ENCODE measurements around the gene WWTR1.

Gene WWTR1

GRCh38 chr3:149670742-149671492, 13.1 kb upstream of the WWTR1 start:
- Histone ChIP-seq H3K27me3 (ENCODE audit: control insufficient read depth, insufficient read depth, low read length) (peaks cover 8% of the 10 kb centered on the region), H3K36me3 (ENCODE audit: control insufficient read depth, insufficient read depth, low read length) (no peaks in the 10 kb centered on the region), H3K4me3 (ENCODE audit: low read depth, low read length) (peak overlapping the region; percentile 26), H3K4me1 (ENCODE audit: control insufficient read depth, insufficient read depth, low read length) (peaks cover 16% of the 10 kb centered on the region), H3K9me3 (ENCODE audit: control insufficient read depth, insufficient read depth, low read length) (no peaks in the 10 kb centered on the region), H3K9ac (ENCODE audit: low read depth, low read length) (no peak overlapping the region)

- H3K36me3 ChIP-seq (ENCODE audit: control insufficient read depth, insufficient read depth, low read length) = no peaks in the 10 kb centered on the region
- H3K27me3 ChIP-seq (ENCODE audit: control insufficient read depth, insufficient read depth, low read length) = peaks cover 8% of the 10 kb centered on the region
- H3K9me3 ChIP-seq (ENCODE audit: control insufficient read depth, insufficient read depth, low read length) = no peaks in the 10 kb centered on the region
- no peak overlapping the region for H3K9ac ChIP-seq (ENCODE audit: low read depth, low read length)
- H3K4me3 ChIP-seq (ENCODE audit: low read depth, low read length) = no peak overlapping the region
- peaks cover 18% of the 10 kb centered on the region for H3K4me1 ChIP-seq (ENCODE audit: control insufficient read depth, insufficient read depth, low read length)
These were observed 9.8 kb upstream of the WWTR1 start for GRCh38 chr3:149667576-149667975.

GRCh38 chr3:149663966-149664365, 6.1 kb upstream of the WWTR1 start:
- H3K36me3 ChIP-seq (ENCODE audit: control insufficient read depth, insufficient read depth, low read length) = no peaks in the 10 kb centered on the region
- H3K9ac ChIP-seq (ENCODE audit: low read depth, low read length) = no peak overlapping the region
- H3K9me3 ChIP-seq (ENCODE audit: control insufficient read depth, insufficient read depth, low read length) = no peaks in the 10 kb centered on the region
- no peaks in the 10 kb centered on the region for H3K27me3 ChIP-seq (ENCODE audit: control insufficient read depth, insufficient read depth, low read length)
- peaks cover 11% of the 10 kb centered on the region for H3K4me1 ChIP-seq (ENCODE audit: control insufficient read depth, insufficient read depth, low read length)
- H3K4me3 ChIP-seq (ENCODE audit: low read depth, low read length) = no peak overlapping the region

- no peaks in the 10 kb centered on the region for H3K27me3 ChIP-seq (ENCODE audit: control insufficient read depth, insufficient read depth, low read length)
- H3K4me1 ChIP-seq (ENCODE audit: control insufficient read depth, insufficient read depth, low read length) = peaks cover 13% of the 10 kb centered on the region
- H3K4me3 ChIP-seq (ENCODE audit: low read depth, low read length) = no peak overlapping the region
- H3K36me3 ChIP-seq (ENCODE audit: control insufficient read depth, insufficient read depth, low read length) = no peaks in the 10 kb centered on the region
- H3K9me3 ChIP-seq (ENCODE audit: control insufficient read depth, insufficient read depth, low read length) = no peaks in the 10 kb centered on the region
- no peak overlapping the region for H3K9ac ChIP-seq (ENCODE audit: low read depth, low read length)
These were observed 4.5 kb upstream of the WWTR1 start for GRCh38 chr3:149662240-149662887.

GRCh38 chr3:149660462-149660861, 2.6 kb upstream of the WWTR1 start:
- Histone ChIP-seq H3K9ac (ENCODE audit: low read depth, low read length) (no peak overlapping the region), H3K27me3 (ENCODE audit: control insufficient read depth, insufficient read depth, low read length) (peaks cover 6% of the 10 kb centered on the region), H3K4me1 (ENCODE audit: control insufficient read depth, insufficient read depth, low read length) (peaks cover 16% of the 10 kb centered on the region)

GRCh38 chr3:149658744-149659497, 1.1 kb upstream of the WWTR1 start:
- peaks cover 21% of the 10 kb centered on the region for H3K4me1 ChIP-seq (ENCODE audit: control insufficient read depth, insufficient read depth, low read length)

More at GRCh38 chr3:149660462-149660861, 2.6 kb upstream of the WWTR1 start:
- no peaks in the 10 kb centered on the region for H3K36me3 ChIP-seq (ENCODE audit: control insufficient read depth, insufficient read depth, low read length)
- no peaks in the 10 kb centered on the region for H3K9me3 ChIP-seq (ENCODE audit: control insufficient read depth, insufficient read depth, low read length)
- no peak overlapping the region for H3K4me3 ChIP-seq (ENCODE audit: low read depth, low read length)

GRCh38 chr3:149657321-149657925, 402 bp downstream of the WWTR1 start:
- Histone ChIP-seq H3K36me3 (ENCODE audit: control insufficient read depth, insufficient read depth, low read length) (no peaks in the 10 kb centered on the region), H3K27me3 (ENCODE audit: control insufficient read depth, insufficient read depth, low read length) (peaks cover 6% of the 10 kb centered on the region), H3K9ac (ENCODE audit: low read depth, low read length) (peak overlapping the region; percentile 70), H3K4me1 (ENCODE audit: control insufficient read depth, insufficient read depth, low read length) (peaks cover 19% of the 10 kb centered on the region), H3K9me3 (ENCODE audit: control insufficient read depth, insufficient read depth, low read length) (no peaks in the 10 kb centered on the region), H3K4me3 (ENCODE audit: low read depth, low read length) (peak overlapping the region; percentile 94)

More at GRCh38 chr3:149658744-149659497, 1.1 kb upstream of the WWTR1 start:
- Histone ChIP-seq H3K27me3 (ENCODE audit: control insufficient read depth, insufficient read depth, low read length) (peaks cover 6% of the 10 kb centered on the region), H3K4me3 (ENCODE audit: low read depth, low read length) (peak overlapping the region; percentile 94), H3K9me3 (ENCODE audit: control insufficient read depth, insufficient read depth, low read length) (no peaks in the 10 kb centered on the region), H3K9ac (ENCODE audit: low read depth, low read length) (peak overlapping the region; percentile 87), H3K36me3 (ENCODE audit: control insufficient read depth, insufficient read depth, low read length) (no peaks in the 10 kb centered on the region)

- H3K9ac ChIP-seq (ENCODE audit: low read depth, low read length) = peak overlapping the region; percentile 70
- peak overlapping the region; percentile 94 for H3K4me3 ChIP-seq (ENCODE audit: low read depth, low read length)
These were observed 1.8 kb downstream of the WWTR1 start for GRCh38 chr3:149655826-149656574.

GRCh38 chr3:149654188-149654601, 3.6 kb downstream of the WWTR1 start:
- no peak overlapping the region for H3K4me3 ChIP-seq (ENCODE audit: low read depth, low read length)
- peaks cover 10% of the 10 kb centered on the region for H3K4me1 ChIP-seq (ENCODE audit: control insufficient read depth, insufficient read depth, low read length)
- H3K27me3 ChIP-seq (ENCODE audit: control insufficient read depth, insufficient read depth, low read length) = peaks cover 6% of the 10 kb centered on the region
- H3K9me3 ChIP-seq (ENCODE audit: control insufficient read depth, insufficient read depth, low read length) = no peaks in the 10 kb centered on the region
- H3K36me3 ChIP-seq (ENCODE audit: control insufficient read depth, insufficient read depth, low read length) = no peaks in the 10 kb centered on the region
- no peak overlapping the region for H3K9ac ChIP-seq (ENCODE audit: low read depth, low read length)

More at GRCh38 chr3:149655826-149656574, 1.8 kb downstream of the WWTR1 start:
- H3K27me3 ChIP-seq (ENCODE audit: control insufficient read depth, insufficient read depth, low read length) = peaks cover 6% of the 10 kb centered on the region
- no peaks in the 10 kb centered on the region for H3K36me3 ChIP-seq (ENCODE audit: control insufficient read depth, insufficient read depth, low read length)
- H3K4me1 ChIP-seq (ENCODE audit: control insufficient read depth, insufficient read depth, low read length) = peaks cover 13% of the 10 kb centered on the region
- no peaks in the 10 kb centered on the region for H3K9me3 ChIP-seq (ENCODE audit: control insufficient read depth, insufficient read depth, low read length)

- Histone ChIP-seq H3K9ac (ENCODE audit: low read depth, low read length) (no peak overlapping the region), H3K4me1 (ENCODE audit: control insufficient read depth, insufficient read depth, low read length) (peaks cover 10% of the 10 kb centered on the region), H3K36me3 (ENCODE audit: control insufficient read depth, insufficient read depth, low read length) (no peaks in the 10 kb centered on the region), H3K4me3 (ENCODE audit: low read depth, low read length) (no peak overlapping the region), H3K9me3 (ENCODE audit: control insufficient read depth, insufficient read depth, low read length) (no peaks in the 10 kb centered on the region), H3K27me3 (ENCODE audit: control insufficient read depth, insufficient read depth, low read length) (peaks cover 6% of the 10 kb centered on the region)
These were observed 4.3 kb downstream of the WWTR1 start for GRCh38 chr3:149653564-149653963.

GRCh38 chr3:149653136-149653535, 4.7 kb downstream of the WWTR1 start:
- Histone ChIP-seq H3K4me3 (ENCODE audit: low read depth, low read length) (no peak overlapping the region), H3K36me3 (ENCODE audit: control insufficient read depth, insufficient read depth, low read length) (no peaks in the 10 kb centered on the region), H3K4me1 (ENCODE audit: control insufficient read depth, insufficient read depth, low read length) (peaks cover 8% of the 10 kb centered on the region)

More at GRCh38 chr3:149653136-149653535, 4.7 kb downstream of the WWTR1 start:
- no peaks in the 10 kb centered on the region for H3K9me3 ChIP-seq (ENCODE audit: control insufficient read depth, insufficient read depth, low read length)
- H3K27me3 ChIP-seq (ENCODE audit: control insufficient read depth, insufficient read depth, low read length) = peaks cover 6% of the 10 kb centered on the region
- no peak overlapping the region for H3K9ac ChIP-seq (ENCODE audit: low read depth, low read length)

All from iPS-15b (cell line).